HG02852 (cell line): ENCODE results near the gene GRIK5.

Experiments used
- ATAC-seq: cut with Tn5 transposase; IDR thresholded peaks from one replicate; pipeline ENCODE4 v1.9.1; 2021; ENCODE audit warnings: mild to moderate bottlenecking, moderate library complexity; ENCODE audit not compliant: unreplicated experiment

GRIK5 gene

GRCh38 chr19:42095142-42095813 lies 25.3 kb upstream of the GRIK5 start:
- ATAC-seq, result no peak

- ATAC-seq, result no peak
These were observed 23.9 kb upstream of the GRIK5 start for GRCh38 chr19:42093926-42094325.

GRCh38 chr19:42093505-42093904 lies 23.5 kb upstream of the GRIK5 start:
- no peak for ATAC-seq

GRCh38 chr19:42092350-42092749 lies 22.3 kb upstream of the GRIK5 start:
- ATAC-seq, result no peak

- ATAC-seq, result no peak
These were observed 21.7 kb upstream of the GRIK5 start for GRCh38 chr19:42091742-42092141.

GRCh38 chr19:42091300-42091699 lies 21.3 kb upstream of the GRIK5 start:
- ATAC-seq, result no peak

GRCh38 chr19:42090672-42091071 lies 20.7 kb upstream of the GRIK5 start:
- ATAC-seq, result no peak

- no peak for ATAC-seq
These were observed 19.8 kb upstream of the GRIK5 start for GRCh38 chr19:42089772-42090171.

GRCh38 chr19:42089191-42089750 lies 19.3 kb upstream of the GRIK5 start:
- no peak for ATAC-seq

- no peak for ATAC-seq
These were observed 18.6 kb upstream of the GRIK5 start for GRCh38 chr19:42088471-42089190.

GRCh38 chr19:42086770-42087550 lies 17.0 kb upstream of the GRIK5 start:
- no peak for ATAC-seq

GRCh38 chr19:42086188-42086736 lies 16.3 kb upstream of the GRIK5 start:
- no peak for ATAC-seq

GRCh38 chr19:42083537-42083936 lies 13.5 kb upstream of the GRIK5 start:
- no peak for ATAC-seq

- no peak for ATAC-seq
These were observed 11.7 kb upstream of the GRIK5 start for GRCh38 chr19:42081584-42082203.

- ATAC-seq, result no peak
These were observed 10.9 kb upstream of the GRIK5 start for GRCh38 chr19:42080764-42081375.

- ATAC-seq, result no peak
These were observed 10.1 kb upstream of the GRIK5 start for GRCh38 chr19:42079886-42080763.

GRCh38 chr19:42079276-42079669 lies 9.3 kb upstream of the GRIK5 start:
- ATAC-seq, result no peak

- ATAC-seq, result no peak
These were observed 8.7 kb upstream of the GRIK5 start for GRCh38 chr19:42078538-42079275.

GRCh38 chr19:42078058-42078457 lies 8.1 kb upstream of the GRIK5 start:
- no peak for ATAC-seq
